Measurements from ENCODE around the gene TSPAN14.

- TF ChIP-seq STAT1 (IDR thresholded peaks at IDR 0.05; ENCODE audit: unreplicated experiment) (no peak), ZNF462 (CRISPR knock-in tag; IDR thresholded peaks at IDR 0.05) (no peak), CTCF (conservative IDR thresholded peaks at IDR 0.05; ENCODE audit: low read depth in 2 of 2) (no peak), EZH2 (IDR thresholded peaks at IDR 0.05; ENCODE audit: low read depth, unreplicated experiment) (no peak), POLR2AphosphoS5 (IDR thresholded peaks at IDR 0.05; ENCODE audit: low read depth) (no peak), REST (IDR thresholded peaks at IDR 0.05; ENCODE audit: unreplicated experiment) (no peak), EZH2phosphoT487 (IDR thresholded peaks at IDR 0.05; ENCODE audit: unreplicated experiment) (no peak), CREB1 (CRISPR knock-in tag; IDR thresholded peaks at IDR 0.05; ENCODE audit: low read depth) (no peak), JUNB (IDR thresholded peaks at IDR 0.05; ENCODE audit: unreplicated experiment) (no peak), ZNF114 (CRISPR knock-in tag; IDR thresholded peaks at IDR 0.05) (no peak), ETS1 (IDR thresholded peaks at IDR 0.05) (no peak)
Measured at GRCh38 chr10:80406204-80406603, 47.9 kb upstream of the TSPAN14 start.

Measured in GM23338 (cell line).